Endodermal cell (in vitro differentiated cells): ENCODE measurements around the gene FMC1. TPM values are rescaled to one million over a fixed set of nuclear protein-coding genes. Genes with fewer than 3 reads are reported as not detected.
A peak's percentile ranks its signal among the peaks of the same experiment; 100 is the strongest.

ENCODE experiments used
- DNase-seq: peaks from one replicate; pipeline ENCODE4 v3.0.0-alpha.2; 2017
- H3K27ac ChIP-seq: 2 replicates; pipeline ENCODE4 v1.5.1; 2013; ENCODE audit warnings: mild to moderate bottlenecking, low read depth, low read length, moderate library complexity
- H3K27me3 ChIP-seq: 2 replicates; pipeline ENCODE4 v1.6.1; 2013; ENCODE audit warnings: mild to moderate bottlenecking, low read length, moderate library complexity; ENCODE audit not compliant: insufficient read depth, control insufficient read depth, poor library complexity, severe bottlenecking
- H3K36me3 ChIP-seq: 2 replicates; pipeline ENCODE4 v1.7.0; 2013; ENCODE audit warnings: mild to moderate bottlenecking, low read length, moderate library complexity; ENCODE audit not compliant: control insufficient read depth, insufficient read depth
- H3K4me1 ChIP-seq: one replicate; pipeline ENCODE4 v1.7.0; 2013; ENCODE audit warnings: low read length; ENCODE audit not compliant: control insufficient read depth, insufficient read depth
- H3K4me3 ChIP-seq: 2 replicates; pipeline ENCODE4 v1.5.1; 2013; ENCODE audit warnings: mild to moderate bottlenecking, low read length, moderate library complexity
- H3K9ac ChIP-seq: 2 replicates; pipeline ENCODE4 v1.6.1; 2013; ENCODE audit warnings: mild to moderate bottlenecking, low read length, moderate library complexity; ENCODE audit not compliant: poor library complexity, severe bottlenecking; ENCODE audit errors: extremely low read depth
- H3K9me3 ChIP-seq: 2 replicates; pipeline ENCODE4 v1.6.1; 2013; ENCODE audit warnings: mild to moderate bottlenecking, low read length, moderate library complexity; ENCODE audit not compliant: control insufficient read depth
- H3K27ac Mint-ChIP-seq: 2 replicates; pipeline ENCODE4 v1.8.0; 2020; ENCODE audit warnings: mixed read lengths
- H3K27me3 Mint-ChIP-seq: 2 replicates; pipeline ENCODE4 v1.8.0; 2021; ENCODE audit warnings: mild to moderate bottlenecking, mixed read lengths; ENCODE audit not compliant: insufficient read depth
- H3K36me3 Mint-ChIP-seq: 2 replicates; pipeline ENCODE4 v1.8.0; 2020; ENCODE audit warnings: low read depth, mixed read lengths
- H3K4me1 Mint-ChIP-seq: 2 replicates; pipeline ENCODE4 v1.8.0; 2020; ENCODE audit warnings: mixed read lengths
- H3K4me3 Mint-ChIP-seq: 2 replicates; pipeline ENCODE4 v1.8.0; 2020; ENCODE audit warnings: mild to moderate bottlenecking, moderate library complexity, mixed read lengths
- H3K9me3 Mint-ChIP-seq: 2 replicates; pipeline ENCODE4 v1.8.0; 2020; ENCODE audit warnings: mild to moderate bottlenecking, mixed read lengths
- WGBS, 2 experiments: methylation state at CpG; one replicate each; pipeline versions ENCODE4 v1.1.5 to v1.1.7; 2013; ENCODE audit warnings: missing lambda C conversion rate in 2 of 2, mixed read lengths in 1 of 2; ENCODE audit not compliant: insufficient coverage in 1 of 2, insufficient read length in 1 of 2; 5-methylcytosine and 5-hydroxymethylcytosine counted together
- total RNA-seq, 2 donors: library from RNA; stranded (reverse); fragmentation: NEBNext Ultra II Directional in 1 of 2; extraction: Animal tissue kit (Norgen Biotek cat#: 25700) in 1 of 2; gene quantifications; 2 replicates in 1 of 2; 3 replicates in 1 of 2; pipeline ENCODE4 v1.2.1, GENCODE V29; 2021
- TF ChIP-seq, protein P1 (sequence below): fragments of 200-600 bp; sonication (generic); conservative IDR thresholded peaks from 2 replicates; pipeline ENCODE4 v1.5.0; 2021; ENCODE audit warnings: antibody characterized with exemption, mild to moderate bottlenecking

Gene FMC1
- total RNA-seq, 2 donors from 2014 or later: 10.8 to 17.1 TPM

- Histone ChIP-seq H3K27ac (peak overlapping the region; percentile 100), H3K9ac (peak overlapping the region; percentile 100), H3K27me3 (no peaks in the 10 kb centered on the region), H3K9me3 (peaks cover 10% of the 10 kb centered on the region), H3K4me3 (peak overlapping the region; percentile 99), H3K36me3 (peaks cover 8% of the 10 kb centered on the region), H3K4me1 (no peaks in the 10 kb centered on the region)
- 0% methylated on average over 3 to 8 of the region's 9 CpGs for WGBS, 2 experiments
- TF ChIP-seq, protein P1, sequence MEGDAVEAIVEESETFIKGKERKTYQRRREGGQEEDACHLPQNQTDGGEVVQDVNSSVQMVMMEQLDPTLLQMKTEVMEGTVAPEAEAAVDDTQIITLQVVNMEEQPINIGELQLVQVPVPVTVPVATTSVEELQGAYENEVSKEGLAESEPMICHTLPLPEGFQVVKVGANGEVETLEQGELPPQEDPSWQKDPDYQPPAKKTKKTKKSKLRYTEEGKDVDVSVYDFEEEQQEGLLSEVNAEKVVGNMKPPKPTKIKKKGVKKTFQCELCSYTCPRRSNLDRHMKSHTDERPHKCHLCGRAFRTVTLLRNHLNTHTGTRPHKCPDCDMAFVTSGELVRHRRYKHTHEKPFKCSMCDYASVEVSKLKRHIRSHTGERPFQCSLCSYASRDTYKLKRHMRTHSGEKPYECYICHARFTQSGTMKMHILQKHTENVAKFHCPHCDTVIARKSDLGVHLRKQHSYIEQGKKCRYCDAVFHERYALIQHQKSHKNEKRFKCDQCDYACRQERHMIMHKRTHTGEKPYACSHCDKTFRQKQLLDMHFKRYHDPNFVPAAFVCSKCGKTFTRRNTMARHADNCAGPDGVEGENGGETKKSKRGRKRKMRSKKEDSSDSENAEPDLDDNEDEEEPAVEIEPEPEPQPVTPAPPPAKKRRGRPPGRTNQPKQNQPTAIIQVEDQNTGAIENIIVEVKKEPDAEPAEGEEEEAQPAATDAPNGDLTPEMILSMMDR: no peak
- H3K27me3 Mint-ChIP-seq: no peaks in the 10 kb centered on the region
- peak overlapping the region; percentile 97 for H3K4me3 Mint-ChIP-seq
- DNase-seq: no peak
- peaks cover 12% of the 10 kb centered on the region for H3K9me3 Mint-ChIP-seq
- H3K4me1 Mint-ChIP-seq: peaks cover 5% of the 10 kb centered on the region
- H3K27ac Mint-ChIP-seq: peak overlapping the region; percentile 100
- H3K36me3 Mint-ChIP-seq: peaks cover 19% of the 10 kb centered on the region
Measured at GRCh38 chr7:139340808-139341057, 404 bp upstream of the FMC1 start.

DNA sequence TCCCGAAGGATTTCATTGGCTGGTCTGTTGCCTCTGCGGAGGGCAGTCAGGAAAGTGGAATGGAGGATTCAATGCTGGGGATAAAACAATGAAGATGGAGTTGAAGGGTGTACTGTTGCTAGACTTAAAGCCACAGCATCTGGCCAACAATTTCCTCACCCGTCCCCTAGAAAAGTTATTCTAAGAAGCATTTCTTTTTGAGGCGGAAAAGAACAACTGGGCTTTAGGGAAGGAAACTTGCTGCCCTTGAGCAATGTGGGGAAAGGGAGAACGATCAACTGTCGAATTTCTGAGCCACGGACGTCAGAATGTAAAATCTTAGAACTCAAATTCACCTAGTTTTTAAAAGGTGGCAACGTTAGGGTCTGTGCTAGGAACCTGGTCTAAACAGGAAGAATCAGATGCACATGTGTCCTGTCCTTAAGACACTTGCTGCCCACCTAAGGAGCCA lies 664 bp downstream of the FMC1 start:
- Mint-ChIP-seq H3K9me3 (peaks cover 12% of the 10 kb centered on the region), H3K4me3 (peak overlapping the region; percentile 97), H3K27me3 (no peaks in the 10 kb centered on the region), H3K4me1 (peaks cover 5% of the 10 kb centered on the region), H3K36me3 (peaks cover 26% of the 10 kb centered on the region), H3K27ac (peak overlapping the region; percentile 100)
- Histone ChIP-seq H3K4me3 (peak overlapping the region; percentile 99), H3K27me3 (no peaks in the 10 kb centered on the region), H3K4me1 (no peaks in the 10 kb centered on the region), H3K9ac (peak overlapping the region; percentile 100), H3K36me3 (peaks cover 15% of the 10 kb centered on the region), H3K27ac (peak overlapping the region; percentile 100), H3K9me3 (peaks cover 10% of the 10 kb centered on the region)
- DNase-seq: no peak
- TF ChIP-seq, protein P1: no peak
- WGBS, 2 experiments: 0 to 1% methylated on average over 6 to 9 of the region's 9 CpGs

GRCh38 chr7:139345042-139345441 lies 3.9 kb downstream of the FMC1 start:
- DNase-seq: no peak
- Histone ChIP-seq H3K27me3 (no peaks in the 10 kb centered on the region), H3K36me3 (peaks cover 21% of the 10 kb centered on the region), H3K27ac (no peak overlapping the region), H3K4me1 (no peaks in the 10 kb centered on the region), H3K9me3 (no peaks in the 10 kb centered on the region), H3K9ac (no peak overlapping the region), H3K4me3 (no peak overlapping the region)
- Mint-ChIP-seq H3K27ac (no peak overlapping the region), H3K4me3 (no peak overlapping the region), H3K36me3 (peaks cover 44% of the 10 kb centered on the region), H3K4me1 (peaks cover 5% of the 10 kb centered on the region), H3K9me3 (peaks cover 1% of the 10 kb centered on the region), H3K27me3 (no peaks in the 10 kb centered on the region)
- TF ChIP-seq, protein P1: no peak
- WGBS, 2 experiments: 100% methylated on average over 1 of the region's 1 CpG; no CpG with 5 or more reads in 1 of the 2 experiments
